ENCODE data around the gene GPR17. TPM values are rescaled to one million over a fixed set of nuclear protein-coding genes. Genes with fewer than 3 reads are reported as not detected.

GPR17 gene
- total and polyA plus RNA-seq, 2 experiments from 2014 or later, result not detected

DNA sequence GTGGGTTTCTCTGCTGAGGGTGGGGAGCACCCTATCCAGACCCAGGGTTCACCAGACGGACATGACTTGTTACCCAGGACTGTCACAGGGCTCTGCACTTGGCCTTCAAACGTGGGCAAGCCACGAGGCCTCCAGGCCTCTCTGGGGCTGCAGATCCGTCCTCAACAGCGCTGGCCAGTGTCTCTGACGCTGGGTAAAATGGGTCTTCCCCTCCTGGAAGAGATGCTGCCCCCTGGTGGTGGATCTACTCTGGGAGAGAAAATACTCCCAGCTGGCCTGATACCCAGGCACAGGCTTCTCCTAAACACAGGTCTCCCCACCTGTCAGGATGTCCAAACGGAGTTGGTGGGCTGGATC lies 3.7 kb downstream of the GPR17 start:
- Histone ChIP-seq H3K27ac (ENCODE audit: low read depth) (no peak overlapping the region), H3K79me2 (replicated peaks; ENCODE audit: insufficient read depth) (no peaks in the 10 kb centered on the region), H3F3A (replicated peaks; ENCODE audit: low read depth) (no peaks in the 10 kb centered on the region), H4K20me1 (replicated peaks; ENCODE audit: insufficient read depth) (no peaks in the 10 kb centered on the region), H3K4me1 (ENCODE audit: insufficient read depth) (no peaks in the 10 kb centered on the region), H3K4me3 (no peak overlapping the region), H3K36me3 (ENCODE audit: insufficient read depth) (no peaks in the 10 kb centered on the region), H3K4me2 (no peak overlapping the region), H3K9me2 (ENCODE audit: insufficient read depth) (no peaks in the 10 kb centered on the region), H2AFZ (0 out of 2 replicates have a peak overlapping the region, but pooled peaks have one; percentile 78), H3K27me3 (ENCODE audit: insufficient read depth) (no peaks in the 10 kb centered on the region)
- Mint-ChIP-seq H3K9me3 (no peaks in the 10 kb centered on the region), H3K27ac (no peak overlapping the region), H3K27me3 (ENCODE audit: insufficient read depth, low read depth, poor library complexity) (peaks cover 22% of the 10 kb centered on the region), H3K4me3 (no peak overlapping the region), H3K36me3 (ENCODE audit: low read depth) (no peaks in the 10 kb centered on the region; the same call in 2 of the 3 replicates), H3K4me1 (peaks cover 8% of the 10 kb centered on the region)
- TF ChIP-seq, protein P1, sequence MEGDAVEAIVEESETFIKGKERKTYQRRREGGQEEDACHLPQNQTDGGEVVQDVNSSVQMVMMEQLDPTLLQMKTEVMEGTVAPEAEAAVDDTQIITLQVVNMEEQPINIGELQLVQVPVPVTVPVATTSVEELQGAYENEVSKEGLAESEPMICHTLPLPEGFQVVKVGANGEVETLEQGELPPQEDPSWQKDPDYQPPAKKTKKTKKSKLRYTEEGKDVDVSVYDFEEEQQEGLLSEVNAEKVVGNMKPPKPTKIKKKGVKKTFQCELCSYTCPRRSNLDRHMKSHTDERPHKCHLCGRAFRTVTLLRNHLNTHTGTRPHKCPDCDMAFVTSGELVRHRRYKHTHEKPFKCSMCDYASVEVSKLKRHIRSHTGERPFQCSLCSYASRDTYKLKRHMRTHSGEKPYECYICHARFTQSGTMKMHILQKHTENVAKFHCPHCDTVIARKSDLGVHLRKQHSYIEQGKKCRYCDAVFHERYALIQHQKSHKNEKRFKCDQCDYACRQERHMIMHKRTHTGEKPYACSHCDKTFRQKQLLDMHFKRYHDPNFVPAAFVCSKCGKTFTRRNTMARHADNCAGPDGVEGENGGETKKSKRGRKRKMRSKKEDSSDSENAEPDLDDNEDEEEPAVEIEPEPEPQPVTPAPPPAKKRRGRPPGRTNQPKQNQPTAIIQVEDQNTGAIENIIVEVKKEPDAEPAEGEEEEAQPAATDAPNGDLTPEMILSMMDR (conservative IDR thresholded peaks at IDR 0.05; ENCODE audit: low read depth in 2 of 2), result peak; percentile 79 to 89
- no peak for TF ChIP-seq EZH2phosphoT487 (IDR thresholded peaks at IDR 0.05; ENCODE audit: unreplicated experiment)
- TF ChIP-seq ZNF331 (CRISPR knock-in tag; IDR thresholded peaks at IDR 0.05; ENCODE audit: low read depth), result no peak
- ATAC-seq (peak; percentile 80), DNase-seq (ENCODE audit: low spot score) (peak; percentile 97)

DNA sequence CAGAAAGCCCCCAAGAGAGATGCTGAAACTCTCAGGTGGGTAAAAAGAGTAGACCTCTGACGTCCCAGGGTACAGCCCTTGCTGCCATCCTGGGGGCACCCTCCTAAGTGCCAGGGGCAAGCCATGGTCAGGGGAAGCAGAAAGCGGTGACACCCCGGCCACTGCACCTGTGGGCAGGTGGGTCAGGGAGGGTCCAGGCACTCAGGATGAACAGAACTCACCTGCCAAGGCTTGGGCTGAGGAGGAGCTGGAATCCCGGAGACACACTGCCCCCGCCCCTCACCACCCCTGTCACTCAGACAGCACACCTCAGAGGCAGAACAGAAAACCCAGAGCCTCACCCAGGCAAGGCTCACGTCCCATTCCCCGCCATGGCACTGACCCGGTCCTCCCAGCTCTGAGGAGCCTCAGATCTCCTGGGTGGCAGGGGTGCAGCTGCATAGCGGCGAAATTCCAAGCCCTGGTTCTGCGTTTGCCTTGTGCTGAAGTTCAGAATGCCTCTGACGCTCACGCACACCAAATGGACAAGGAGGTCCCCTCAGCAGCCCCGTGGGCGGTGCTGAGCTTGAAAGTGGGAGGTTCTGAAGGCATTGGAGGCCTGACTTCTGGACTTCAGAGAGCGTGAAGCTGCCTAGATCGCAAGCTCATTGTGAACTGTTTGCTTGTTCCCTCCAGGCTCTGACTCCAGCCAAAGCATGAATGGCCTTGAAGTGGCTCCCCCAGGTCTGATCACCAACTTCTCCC lies 4.3 kb downstream of the GPR17 start:
- H3K4me3 Mint-ChIP-seq, result no peak overlapping the region
- no peaks in the 10 kb centered on the region for H3K36me3 ChIP-seq (ENCODE audit: insufficient read depth)
- H3K79me2 ChIP-seq (replicated peaks; ENCODE audit: insufficient read depth), result no peaks in the 10 kb centered on the region
- no peaks in the 10 kb centered on the region for H4K20me1 ChIP-seq (replicated peaks; ENCODE audit: insufficient read depth)
- no peak overlapping the region for H3K27ac Mint-ChIP-seq
- H3K27me3 ChIP-seq (ENCODE audit: insufficient read depth), result no peaks in the 10 kb centered on the region
- H3K4me2 ChIP-seq, result no peak overlapping the region
- peaks cover 10% of the 10 kb centered on the region for H3K4me1 Mint-ChIP-seq
- H3K4me3 ChIP-seq, result no peak overlapping the region
- no peak for DNase-seq (ENCODE audit: low spot score)
- no peaks in the 10 kb centered on the region for H3K4me1 ChIP-seq (ENCODE audit: insufficient read depth)
- H2AFZ ChIP-seq, result no peak overlapping the region
- ATAC-seq, result no peak
- H3K9me2 ChIP-seq (ENCODE audit: insufficient read depth), result no peaks in the 10 kb centered on the region
- H3F3A ChIP-seq (replicated peaks; ENCODE audit: low read depth), result no peaks in the 10 kb centered on the region
- H3K27ac ChIP-seq (ENCODE audit: low read depth), result no peak overlapping the region
- H3K9me3 Mint-ChIP-seq, result no peaks in the 10 kb centered on the region
- no peaks in the 10 kb centered on the region; the same call in 2 of the 3 replicates for H3K36me3 Mint-ChIP-seq (ENCODE audit: low read depth)
- peaks cover 21% of the 10 kb centered on the region for H3K27me3 Mint-ChIP-seq (ENCODE audit: insufficient read depth, low read depth, poor library complexity)
- TF ChIP-seq, protein P2, sequence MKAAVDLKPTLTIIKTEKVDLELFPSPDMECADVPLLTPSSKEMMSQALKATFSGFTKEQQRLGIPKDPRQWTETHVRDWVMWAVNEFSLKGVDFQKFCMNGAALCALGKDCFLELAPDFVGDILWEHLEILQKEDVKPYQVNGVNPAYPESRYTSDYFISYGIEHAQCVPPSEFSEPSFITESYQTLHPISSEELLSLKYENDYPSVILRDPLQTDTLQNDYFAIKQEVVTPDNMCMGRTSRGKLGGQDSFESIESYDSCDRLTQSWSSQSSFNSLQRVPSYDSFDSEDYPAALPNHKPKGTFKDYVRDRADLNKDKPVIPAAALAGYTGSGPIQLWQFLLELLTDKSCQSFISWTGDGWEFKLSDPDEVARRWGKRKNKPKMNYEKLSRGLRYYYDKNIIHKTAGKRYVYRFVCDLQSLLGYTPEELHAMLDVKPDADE (IDR thresholded peaks at IDR 0.05), result no peak
- TF ChIP-seq ZNF331 (CRISPR knock-in tag; IDR thresholded peaks at IDR 0.05; ENCODE audit: low read depth) (no peak), JUNB (IDR thresholded peaks at IDR 0.05; ENCODE audit: unreplicated experiment) (no peak), POLR2AphosphoS5 (IDR thresholded peaks at IDR 0.05; ENCODE audit: low read depth) (no peak), NANOG (IDR thresholded peaks at IDR 0.05; ENCODE audit: borderline replicate concordance) (no peak), EZH2phosphoT487 (IDR thresholded peaks at IDR 0.05; ENCODE audit: unreplicated experiment) (no peak)
- TF ChIP-seq, protein P3, sequence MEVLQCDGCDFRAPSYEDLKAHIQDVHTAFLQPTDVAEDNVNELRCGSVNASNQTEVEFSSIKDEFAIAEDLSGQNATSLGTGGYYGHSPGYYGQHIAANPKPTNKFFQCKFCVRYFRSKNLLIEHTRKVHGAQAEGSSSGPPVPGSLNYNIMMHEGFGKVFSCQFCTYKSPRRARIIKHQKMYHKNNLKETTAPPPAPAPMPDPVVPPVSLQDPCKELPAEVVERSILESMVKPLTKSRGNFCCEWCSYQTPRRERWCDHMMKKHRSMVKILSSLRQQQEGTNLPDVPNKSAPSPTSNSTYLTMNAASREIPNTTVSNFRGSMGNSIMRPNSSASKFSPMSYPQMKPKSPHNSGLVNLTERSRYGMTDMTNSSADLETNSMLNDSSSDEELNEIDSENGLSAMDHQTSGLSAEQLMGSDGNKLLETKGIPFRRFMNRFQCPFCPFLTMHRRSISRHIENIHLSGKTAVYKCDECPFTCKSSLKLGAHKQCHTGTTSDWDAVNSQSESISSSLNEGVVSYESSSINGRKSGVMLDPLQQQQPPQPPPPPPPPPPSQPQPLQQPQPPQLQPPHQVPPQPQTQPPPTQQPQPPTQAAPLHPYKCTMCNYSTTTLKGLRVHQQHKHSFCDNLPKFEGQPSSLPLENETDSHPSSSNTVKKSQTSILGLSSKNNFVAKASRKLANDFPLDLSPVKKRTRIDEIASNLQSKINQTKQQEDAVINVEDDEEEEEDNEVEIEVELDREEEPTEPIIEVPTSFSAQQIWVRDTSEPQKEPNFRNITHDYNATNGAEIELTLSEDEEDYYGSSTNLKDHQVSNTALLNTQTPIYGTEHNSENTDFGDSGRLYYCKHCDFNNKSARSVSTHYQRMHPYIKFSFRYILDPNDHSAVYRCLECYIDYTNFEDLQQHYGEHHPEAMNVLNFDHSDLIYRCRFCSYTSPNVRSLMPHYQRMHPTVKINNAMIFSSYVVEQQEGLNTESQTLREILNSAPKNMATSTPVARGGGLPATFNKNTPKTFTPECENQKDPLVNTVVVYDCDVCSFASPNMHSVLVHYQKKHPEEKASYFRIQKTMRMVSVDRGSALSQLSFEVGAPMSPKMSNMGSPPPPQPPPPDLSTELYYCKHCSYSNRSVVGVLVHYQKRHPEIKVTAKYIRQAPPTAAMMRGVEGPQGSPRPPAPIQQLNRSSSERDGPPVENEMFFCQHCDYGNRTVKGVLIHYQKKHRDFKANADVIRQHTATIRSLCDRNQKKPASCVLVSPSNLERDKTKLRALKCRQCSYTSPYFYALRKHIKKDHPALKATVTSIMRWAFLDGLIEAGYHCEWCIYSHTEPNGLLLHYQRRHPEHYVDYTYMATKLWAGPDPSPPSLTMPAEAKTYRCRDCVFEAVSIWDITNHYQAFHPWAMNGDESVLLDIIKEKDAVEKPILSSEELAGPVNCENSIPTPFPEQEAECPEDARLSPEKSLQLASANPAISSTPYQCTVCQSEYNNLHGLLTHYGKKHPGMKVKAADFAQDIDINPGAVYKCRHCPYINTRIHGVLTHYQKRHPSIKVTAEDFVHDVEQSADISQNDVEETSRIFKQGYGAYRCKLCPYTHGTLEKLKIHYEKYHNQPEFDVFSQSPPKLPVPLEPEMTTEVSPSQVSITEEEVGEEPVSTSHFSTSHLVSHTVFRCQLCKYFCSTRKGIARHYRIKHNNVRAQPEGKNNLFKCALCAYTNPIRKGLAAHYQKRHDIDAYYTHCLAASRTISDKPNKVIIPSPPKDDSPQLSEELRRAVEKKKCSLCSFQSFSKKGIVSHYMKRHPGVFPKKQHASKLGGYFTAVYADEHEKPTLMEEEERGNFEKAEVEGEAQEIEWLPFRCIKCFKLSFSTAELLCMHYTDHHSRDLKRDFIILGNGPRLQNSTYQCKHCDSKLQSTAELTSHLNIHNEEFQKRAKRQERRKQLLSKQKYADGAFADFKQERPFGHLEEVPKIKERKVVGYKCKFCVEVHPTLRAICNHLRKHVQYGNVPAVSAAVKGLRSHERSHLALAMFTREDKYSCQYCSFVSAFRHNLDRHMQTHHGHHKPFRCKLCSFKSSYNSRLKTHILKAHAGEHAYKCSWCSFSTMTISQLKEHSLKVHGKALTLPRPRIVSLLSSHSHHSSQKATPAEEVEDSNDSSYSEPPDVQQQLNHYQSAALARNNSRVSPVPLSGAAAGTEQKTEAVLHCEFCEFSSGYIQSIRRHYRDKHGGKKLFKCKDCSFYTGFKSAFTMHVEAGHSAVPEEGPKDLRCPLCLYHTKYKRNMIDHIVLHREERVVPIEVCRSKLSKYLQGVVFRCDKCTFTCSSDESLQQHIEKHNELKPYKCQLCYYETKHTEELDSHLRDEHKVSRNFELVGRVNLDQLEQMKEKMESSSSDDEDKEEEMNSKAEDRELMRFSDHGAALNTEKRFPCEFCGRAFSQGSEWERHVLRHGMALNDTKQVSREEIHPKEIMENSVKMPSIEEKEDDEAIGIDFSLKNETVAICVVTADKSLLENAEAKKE (CRISPR knock-in tag; IDR thresholded peaks at IDR 0.05), result no peak

Data from GM23338 (cell line).